SK-N-SH (cell line): Measurements from ENCODE around the gene MUC5B. TPM values are rescaled to one million over a fixed set of nuclear protein-coding genes. Genes with fewer than 3 reads are reported as not detected.

ENCODE experiments used
- CTCF ChIA-PET: fragments of 300-600, 350-600 bp; formaldehyde crosslinking; extraction: SDS; loops from one replicate; lab custom pipeline; 2021; lab: Yijun Ruan, JAX
- POLR2A ChIA-PET: fragments of 350-600 bp; sonication (Branson Sonifier 250); formaldehyde crosslinking; extraction: SDS; loops from one replicate; lab custom pipeline; 2020; ENCODE audit warnings: antibody characterized with exemption, inconsistent platforms; lab: Yijun Ruan, JAX
- DNase-seq: peaks from one replicate; pipeline ENCODE4 v3.0.0; 2012
- H2AFZ ChIP-seq: fragments of 200-600 bp; sonication (generic); 2 replicates; pipeline ENCODE4 v1.8.1; 2016; ENCODE audit warnings: antibody characterized with exemption, mild to moderate bottlenecking, low read depth
- H3F3A ChIP-seq: fragments of 200-600 bp; sonication (generic); replicated peaks from 2 replicates; pipeline ENCODE3; 2016; ENCODE audit warnings: antibody characterized with exemption, mild to moderate bottlenecking; ENCODE audit not compliant: insufficient read depth
- H3K27ac ChIP-seq, 2 experiments: fragments of 200-500 bp in 1 of 2; fragments of 200-600 bp in 1 of 2; sonication (Bioruptor generic) in 1 of 2; sonication (generic), shearing (Covaris generic) in 1 of 2; 2 replicates each; pipeline versions ENCODE4 v1.5.1 to v1.6.1; 2014 to 2016; ENCODE audit warnings: low read depth in 2 of 2, inconsistent platforms in 1 of 2, low read length in 1 of 2, mild to moderate bottlenecking in 1 of 2, mixed read lengths in 1 of 2
- H3K27me3 ChIP-seq: fragments of 200-600 bp; sonication (generic), shearing (Covaris generic); 2 replicates; pipeline ENCODE4 v1.6.1; 2016; ENCODE audit warnings: mixed run types; ENCODE audit not compliant: insufficient read depth
- H3K36me3 ChIP-seq, 2 experiments: fragments of 200-500 bp in 1 of 2; fragments of 200-600 bp in 1 of 2; sonication (Bioruptor generic) in 1 of 2; sonication (generic) in 1 of 2; replicated peaks in 1 of 2; 2 replicates each; pipeline versions ENCODE3 to v1.5.1; 2014 to 2016; ENCODE audit warnings: low read length in 1 of 2, mild to moderate bottlenecking in 1 of 2; ENCODE audit not compliant: insufficient read depth in 2 of 2, control insufficient read depth in 1 of 2
- H3K4me1 ChIP-seq, 2 experiments: fragments of 200-500 bp in 1 of 2; fragments of 200-600 bp in 1 of 2; sonication (Bioruptor generic) in 1 of 2; sonication (generic), shearing (Covaris generic) in 1 of 2; 2 replicates each; pipeline versions ENCODE4 v1.5.1 to v1.6.1; 2014 to 2016; ENCODE audit warnings: low read depth in 1 of 2, low read length in 1 of 2, mixed run types in 1 of 2; ENCODE audit not compliant: insufficient read depth in 2 of 2, control insufficient read depth in 1 of 2
- H3K4me2 ChIP-seq: fragments of 200-600 bp; sonication (generic), shearing (Covaris generic); 2 replicates; pipeline ENCODE4 v1.6.1; 2017; ENCODE audit warnings: mixed run types
- H3K4me3 ChIP-seq, 2 experiments: fragments of 200-500 bp in 1 of 2; fragments of 200-600 bp in 1 of 2; sonication (Bioruptor generic) in 1 of 2; sonication (generic), shearing (Covaris generic) in 1 of 2; 2 replicates each; pipeline versions ENCODE4 v1.5.1 to v1.8.1; 2014 to 2016; ENCODE audit warnings: low read depth in 2 of 2, inconsistent platforms in 1 of 2, low read length in 1 of 2, mild to moderate bottlenecking in 1 of 2, mixed read lengths in 1 of 2, moderate library complexity in 1 of 2
- H3K79me2 ChIP-seq: fragments of 200-600 bp; sonication (generic); 2 replicates; pipeline ENCODE4 v1.8.1; 2017; ENCODE audit warnings: mild to moderate bottlenecking; ENCODE audit not compliant: insufficient read depth
- H3K9ac ChIP-seq: fragments of 200-600 bp; sonication (generic); 2 replicates; pipeline ENCODE4 v1.6.1; 2017; ENCODE audit warnings: mixed run types
- H3K9me2 ChIP-seq: fragments of 200-600 bp; sonication (generic); 2 replicates; pipeline ENCODE4 v1.6.1; 2017; ENCODE audit warnings: mixed run types
- H3K9me3 ChIP-seq: fragments of 200-600 bp; sonication (generic); 2 replicates; pipeline ENCODE4 v1.6.1; 2017; ENCODE audit warnings: mixed run types, mild to moderate bottlenecking, moderate library complexity
- H4K20me1 ChIP-seq: fragments of 200-600 bp; sonication (generic); 2 replicates; pipeline ENCODE4 v1.6.1; 2017; ENCODE audit warnings: mild to moderate bottlenecking, mixed run types; ENCODE audit not compliant: insufficient read depth
- CHD2 ChIP-seq: fragments of 150-350 bp; IDR thresholded peaks from 2 replicates; pipeline ENCODE4 v1.6.1; 2018; ENCODE audit warnings: low read length; ENCODE audit not compliant: partially characterized antibody
- ELF1 ChIP-seq: IDR thresholded peaks from 2 replicates; pipeline ENCODE4 v1.4.0; 2012
- EP300 ChIP-seq, 2 experiments: IDR thresholded peaks; 2 replicates each; pipeline versions ENCODE4 v1.4.0 to v1.6.1; 2012; ENCODE audit warnings: borderline replicate concordance in 1 of 2, low read depth in 1 of 2, low read length in 1 of 2
- EZH2phosphoT487 ChIP-seq: fragments of 200-600 bp; sonication (generic); IDR thresholded peaks from 2 replicates; pipeline ENCODE4 v1.6.1; 2017; ENCODE audit warnings: low read depth, mixed run types, mild to moderate bottlenecking, antibody characterized with exemption, moderate library complexity, borderline replicate concordance
- FOXJ3 ChIP-seq: sonication (generic); formaldehyde crosslinking; IDR thresholded peaks from 2 replicates; pipeline ENCODE4 v1.5.1; 2020; ENCODE audit warnings: mild to moderate bottlenecking, missing genetic modification reagents
- FOXM1 ChIP-seq: IDR thresholded peaks from 2 replicates; pipeline ENCODE4 v1.4.0; 2012; ENCODE audit warnings: low read depth, mild to moderate bottlenecking
- PBX3 ChIP-seq: IDR thresholded peaks from 2 replicates; pipeline ENCODE4; 2012
- RAD21 ChIP-seq: IDR thresholded peaks from 2 replicates; pipeline ENCODE4 v1.6.1; 2012; ENCODE audit warnings: mild to moderate bottlenecking, low read length
- SIN3A ChIP-seq: IDR thresholded peaks from 2 replicates; pipeline ENCODE4 v1.6.1; 2012; ENCODE audit warnings: low read depth, mild to moderate bottlenecking, low read length, moderate library complexity, borderline replicate concordance
- SMC3 ChIP-seq: IDR thresholded peaks from 2 replicates; pipeline ENCODE4 v1.6.1; 2012; ENCODE audit warnings: low read depth, low read length, improper control_type of control experiment
- TAF1 ChIP-seq: IDR thresholded peaks from 2 replicates; pipeline ENCODE4 v1.6.1; 2012; ENCODE audit warnings: low read depth, mild to moderate bottlenecking, low read length, moderate library complexity, borderline replicate concordance
- TCF12 ChIP-seq: IDR thresholded peaks from 2 replicates; pipeline ENCODE4 v1.4.0; 2012
- USF1 ChIP-seq: IDR thresholded peaks from 2 replicates; pipeline ENCODE4 v1.4.0; 2012; ENCODE audit warnings: low read depth, borderline replicate concordance
- ZBTB33 ChIP-seq: IDR thresholded peaks from 2 replicates; pipeline ENCODE4 v1.4.0; 2012; ENCODE audit warnings: low read depth, borderline replicate concordance
- WGBS: methylation state at CpG from one replicate; pipeline ENCODE4 v1.1.6; 2017; ENCODE audit warnings: low lambda C conversion rate; 5-methylcytosine and 5-hydroxymethylcytosine counted together
- polyA plus RNA-seq, 3 experiments: library from polyadenylated mRNA; depleted of rRNA; stranded (reverse); fragments of >200 nt; gene quantifications; 2 replicates each; pipeline ENCODE4 v1.2.3, GENCODE V29; 2012

Gene MUC5B
- polyA plus RNA-seq, 1 of the 3 experiments (the other 2 are of a cell fraction) = not detected

- Histone ChIP-seq H4K20me1 (0 out of 2 replicates have a peak, but pooled peaks cover 6% of the 10 kb centered on the region), H3F3A (no peaks in the 10 kb centered on the region), H3K27me3 (no peaks in the 10 kb centered on the region), H3K27ac (no peak overlapping the region), H3K9me3 (no peaks in the 10 kb centered on the region), H3K4me3 (no peak overlapping the region), H3K9ac (no peak overlapping the region), H3K4me2 (no peak overlapping the region), H3K36me3 (peaks cover 4 to 54% of the 10 kb centered on the region in 2 experiments), H2AFZ (no peak overlapping the region), H3K9me2 (no peaks in the 10 kb centered on the region), H3K79me2 (peaks cover 8% of the 10 kb centered on the region; the same call in 1 of the 2 replicates), H3K4me1 (no peaks in the 10 kb centered on the region)
- TF ChIP-seq FOXJ3 (no peak), SIN3A (no peak), ZBTB33 (no peak), ELF1 (no peak), FOXM1 (no peak), SMC3 (no peak), USF1 (no peak), EP300 (IDR thresholded peaks at IDR 0.05; ENCODE audit: borderline replicate concordance in 1 of 2, low read depth in 1 of 2, low read length in 1 of 2) (no peak), EZH2phosphoT487 (no peak), PBX3 (no peak), TCF12 (no peak), CHD2 (no peak), TAF1 (no peak), RAD21 (no peak)
- POLR2A ChIA-PET = no interaction called here
- 93% methylated on average over 8 of the region's 10 CpGs for WGBS
- DNase-seq = no peak
- CTCF ChIA-PET = interaction anchor here (0.8 to 2.9 kb wide), 4 partner anchors 34 to 282 kb away, joined by 3 to 24 read pairs (median 4); no protein-coding TSS in a partner anchor
Measured at GRCh38 chr11:1292018-1292643, 69.3 kb downstream of the MUC5B start.
